Embryonic facial prominence (tissue), 1 donor: ENCODE measurements around the gene IARS1.

Source experiments
- DNase-seq: peaks from one replicate; pipeline ENCODE4 v3.0.0-alpha.2; 2016; ENCODE audit errors: extremely low spot score

Gene IARS1

DNA sequence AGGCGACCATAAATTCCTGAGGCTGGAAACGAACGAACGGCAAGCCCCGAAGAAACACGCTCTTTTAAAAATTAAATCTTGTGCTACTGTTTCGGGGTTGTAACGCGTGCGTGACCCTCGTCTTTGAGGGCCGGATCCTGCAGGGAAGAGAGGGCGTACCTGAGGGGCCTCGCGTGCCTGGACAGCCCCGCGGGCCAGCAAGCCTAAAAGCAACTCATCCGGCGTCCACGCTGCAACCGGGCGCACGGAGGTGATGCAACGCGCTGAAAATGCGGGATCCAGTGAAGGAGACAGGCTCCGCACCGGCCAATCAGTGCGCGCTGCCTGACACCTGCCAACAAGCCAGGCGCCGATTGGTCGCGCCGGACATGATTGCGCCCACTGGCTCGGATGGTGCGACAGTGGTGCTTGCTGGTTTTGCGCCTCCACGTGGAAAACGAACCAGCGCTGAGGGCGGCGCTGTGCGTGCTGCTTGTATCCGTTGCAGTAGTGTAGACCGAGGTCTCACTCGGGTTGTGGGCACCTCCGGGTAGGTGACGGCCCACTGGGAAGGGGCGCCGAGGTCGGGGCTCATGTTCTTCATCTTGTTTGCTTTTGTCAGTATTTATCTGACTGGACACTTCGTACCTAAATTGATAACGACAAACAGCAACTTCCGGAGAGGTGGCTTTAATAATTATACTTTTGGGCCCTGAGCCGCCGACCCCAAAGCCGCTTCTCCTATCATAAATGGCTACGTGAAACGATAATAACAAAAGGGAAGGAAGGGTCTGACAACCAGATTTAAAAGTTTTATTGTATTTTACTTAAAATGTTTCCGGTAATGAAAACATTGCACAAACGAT is at the start of gene IARS1:
TSS of gene IARS1 (minus strand) at position 246 of the 845 bp plus-strand sequence. CDS start 4,278 bp downstream, outside the sequence.
- DNase-seq = peak; percentile 93

DNA sequence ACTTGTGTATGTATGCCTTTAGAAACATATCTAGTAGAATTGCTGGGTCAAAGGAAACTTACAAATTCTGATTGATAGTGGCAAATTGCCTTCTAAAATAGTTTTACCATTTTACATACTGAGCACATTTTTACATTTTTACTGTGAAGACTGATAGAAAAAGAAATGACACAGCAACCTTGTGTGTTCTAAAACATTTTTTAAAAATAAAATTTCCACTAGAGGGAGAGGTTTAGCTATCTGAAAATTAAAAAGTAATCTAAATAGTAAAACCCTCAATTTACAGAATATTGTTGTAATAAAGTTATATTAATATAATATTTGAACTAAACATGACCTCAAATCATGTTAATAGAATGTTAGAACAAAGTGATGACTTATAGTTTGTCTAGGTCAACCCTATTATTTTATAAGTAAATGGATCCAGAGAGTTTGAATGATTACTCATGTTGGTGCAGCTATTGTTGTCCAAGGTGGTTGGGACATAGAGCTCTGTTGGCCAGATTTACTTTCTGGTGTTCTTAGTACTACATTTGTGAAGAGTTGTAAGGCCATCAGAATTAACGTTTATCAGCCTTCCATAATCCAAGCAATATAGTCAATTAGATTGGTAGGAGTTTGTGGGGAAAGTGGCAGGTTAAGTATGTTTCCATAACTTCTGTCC is 49.5 kb upstream of the IARS1 start:
- DNase-seq = no peak

GRCh38 chr9:92341578-92341977 is 48.1 kb upstream of the IARS1 start:
- no peak for DNase-seq

GRCh38 chr9:92333282-92333634 is 39.8 kb upstream of the IARS1 start:
- no peak for DNase-seq

- DNase-seq = no peak
These were observed 39.2 kb upstream of the IARS1 start for GRCh38 chr9:92332577-92333281.

DNA sequence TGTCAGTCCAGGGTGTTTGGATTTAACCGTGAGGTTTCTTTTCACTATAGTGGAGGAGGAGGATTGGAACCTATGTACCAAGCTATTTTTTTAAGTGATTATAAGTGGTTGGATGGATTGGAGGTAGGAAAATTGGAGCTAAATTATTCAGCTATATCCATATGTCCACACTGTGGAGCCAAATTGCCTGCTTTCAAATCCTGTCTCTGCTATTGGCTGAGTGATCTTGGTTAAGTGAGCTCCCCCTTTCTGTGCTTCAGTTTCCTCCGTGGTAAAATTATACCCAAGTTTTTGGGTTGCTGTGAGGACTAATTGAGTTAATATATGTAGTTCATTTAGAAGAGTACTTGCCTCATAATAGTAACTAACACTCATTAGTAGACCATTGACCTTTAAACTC is 34.7 kb upstream of the IARS1 start:
- DNase-seq = peak; percentile 37

GRCh38 chr9:92327283-92327850 is 33.9 kb upstream of the IARS1 start:
- no peak for DNase-seq

GRCh38 chr9:92325991-92326500 is 32.5 kb upstream of the IARS1 start:
- DNase-seq = no peak

GRCh38 chr9:92325269-92325990 is 31.9 kb upstream of the IARS1 start, which contains the start of the genes CENPP and NOL8:
Gene CENPP, plus strand, starts transcription at chr9:92325953.
Gene NOL8, minus strand, starts transcription at chr9:92325350. Its CDS starts 1,189 bp downstream, at chr9:92324161.
- DNase-seq = peak; percentile 89

DNA sequence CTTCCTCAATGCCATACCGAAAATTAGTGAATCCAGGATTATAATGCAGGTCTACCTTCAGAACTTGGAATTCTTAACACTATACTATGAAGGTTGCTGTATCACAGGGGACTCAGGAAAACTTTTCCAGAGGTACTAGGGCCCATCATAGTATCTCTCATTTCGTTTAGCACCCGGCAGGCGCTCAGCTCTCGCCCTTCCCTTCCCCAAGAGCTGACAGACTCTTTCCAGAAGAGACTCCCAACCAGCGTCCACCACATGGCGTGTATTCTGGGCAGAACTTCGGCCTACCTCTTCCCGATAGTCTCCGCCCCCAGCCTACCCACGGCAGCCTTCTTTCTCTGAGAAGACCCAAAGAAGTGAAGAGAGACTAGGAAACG is 31.4 kb upstream of the IARS1 start:
- DNase-seq = no peak

DNA sequence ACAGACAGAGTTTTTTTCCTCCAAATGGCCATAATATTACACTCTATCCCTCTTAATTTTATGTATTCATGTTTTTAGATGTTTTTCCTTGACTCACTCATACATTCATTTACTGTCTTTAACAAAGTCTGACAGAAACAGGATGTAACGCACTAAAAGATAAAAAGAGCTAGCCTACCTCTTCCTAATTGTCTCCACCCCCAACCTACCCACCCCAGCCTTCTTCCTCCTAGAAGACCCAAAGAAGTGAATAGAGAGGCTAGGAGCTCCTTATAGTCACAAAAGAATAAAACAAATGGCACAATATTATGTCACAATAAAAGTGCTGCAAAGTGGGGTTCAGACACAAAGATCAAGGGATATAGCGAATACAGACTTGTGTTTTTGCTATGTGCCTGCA is 30.9 kb upstream of the IARS1 start:
- DNase-seq = no peak

GRCh38 chr9:92315456-92315855 is 22.0 kb upstream of the IARS1 start:
- DNase-seq = no peak

GRCh38 chr9:92313624-92314012 is 20.1 kb upstream of the IARS1 start:
- no peak for DNase-seq

GRCh38 chr9:92312887-92313623 is 19.6 kb upstream of the IARS1 start:
- DNase-seq = no peak

DNA sequence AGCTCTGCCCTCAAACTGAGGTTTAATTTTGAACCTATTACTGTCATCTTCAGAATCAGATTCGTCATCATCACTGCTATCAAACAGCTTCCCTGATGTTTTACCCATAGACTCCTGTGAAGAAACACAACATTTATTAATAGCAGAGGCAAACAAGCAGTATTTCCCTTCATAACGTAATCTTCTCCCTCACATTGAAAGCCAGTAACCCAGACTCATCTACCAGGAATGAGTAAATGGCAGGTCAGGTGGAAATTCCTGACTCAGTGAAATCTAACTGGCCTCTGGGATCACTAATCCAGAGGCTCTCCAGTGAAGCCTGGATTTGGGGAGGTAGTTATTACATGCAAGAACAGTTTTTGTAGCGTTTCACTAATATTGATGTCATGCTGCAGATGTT is 17.1 kb upstream of the IARS1 start:
- no peak for DNase-seq

GRCh38 chr9:92308893-92309292 is 15.4 kb upstream of the IARS1 start:
- DNase-seq = no peak

DNA sequence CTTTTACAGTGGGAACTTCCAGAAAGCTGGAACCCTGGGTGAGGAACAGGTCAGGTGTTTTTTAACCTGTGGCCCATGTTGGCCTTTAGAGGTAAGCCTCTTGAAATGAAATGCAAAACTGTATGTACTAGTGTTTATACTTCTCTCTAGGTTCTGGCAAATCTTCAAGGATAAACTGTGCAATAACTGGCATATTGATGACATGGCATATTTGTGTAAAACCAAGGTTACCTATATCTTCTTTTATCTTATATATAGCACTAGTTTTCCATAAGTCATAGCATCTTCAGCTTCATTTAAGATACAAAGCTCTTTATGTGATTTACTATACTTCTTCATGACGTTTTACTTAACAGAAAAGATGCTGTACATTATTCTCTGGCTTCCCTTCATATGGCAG is 7.4 kb upstream of the IARS1 start:
- DNase-seq = no peak

GRCh38 chr9:92299116-92299515 is 5.6 kb upstream of the IARS1 start:
- no peak for DNase-seq

GRCh38 chr9:92298036-92298435 is 4.5 kb upstream of the IARS1 start:
- no peak for DNase-seq

DNA sequence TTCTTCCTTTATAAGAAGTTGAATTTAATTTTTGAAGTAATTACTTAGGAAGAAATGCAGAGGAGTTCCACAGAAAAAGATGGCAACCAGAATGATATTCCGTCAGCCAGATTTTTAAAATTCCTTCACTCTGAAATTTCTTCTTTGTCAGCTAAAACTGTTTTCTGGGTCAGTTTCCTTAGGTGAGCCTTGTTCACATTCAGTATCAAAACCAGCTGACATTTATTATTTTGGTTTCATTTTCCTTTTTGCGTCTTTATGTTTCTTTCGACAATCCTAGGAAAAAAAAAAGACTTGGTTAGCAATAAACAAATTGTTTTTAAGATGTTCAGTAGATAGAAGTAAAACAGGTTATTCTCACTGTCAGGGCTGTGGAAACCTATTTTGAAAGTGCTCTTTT is 4.1 kb upstream of the IARS1 start:
- no peak for DNase-seq

DNA sequence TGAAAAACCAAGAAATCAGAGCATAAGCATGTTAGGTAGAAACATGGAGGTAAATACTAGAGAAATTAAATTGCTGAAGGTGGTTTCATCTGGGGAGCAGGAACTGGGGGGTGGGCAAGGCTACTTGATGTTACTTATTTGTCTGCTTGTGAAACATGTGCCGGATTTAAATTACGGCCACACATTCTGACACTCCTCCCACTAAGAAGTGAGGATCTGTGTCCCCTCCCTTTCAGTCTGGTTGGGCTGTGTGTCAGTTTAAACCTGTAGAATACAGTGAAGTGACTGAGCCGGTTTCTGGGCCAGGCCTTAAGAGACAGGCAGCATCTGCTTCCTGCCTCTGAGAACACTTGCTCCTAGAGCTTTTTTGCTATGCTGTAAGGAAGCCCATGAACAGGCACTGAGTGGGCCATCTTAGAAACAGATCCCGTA is 2.3 kb upstream of the IARS1 start:
- no peak for DNase-seq
